ENCODE data around the gene ST8SIA1.

The ST8SIA1 gene

DNA sequence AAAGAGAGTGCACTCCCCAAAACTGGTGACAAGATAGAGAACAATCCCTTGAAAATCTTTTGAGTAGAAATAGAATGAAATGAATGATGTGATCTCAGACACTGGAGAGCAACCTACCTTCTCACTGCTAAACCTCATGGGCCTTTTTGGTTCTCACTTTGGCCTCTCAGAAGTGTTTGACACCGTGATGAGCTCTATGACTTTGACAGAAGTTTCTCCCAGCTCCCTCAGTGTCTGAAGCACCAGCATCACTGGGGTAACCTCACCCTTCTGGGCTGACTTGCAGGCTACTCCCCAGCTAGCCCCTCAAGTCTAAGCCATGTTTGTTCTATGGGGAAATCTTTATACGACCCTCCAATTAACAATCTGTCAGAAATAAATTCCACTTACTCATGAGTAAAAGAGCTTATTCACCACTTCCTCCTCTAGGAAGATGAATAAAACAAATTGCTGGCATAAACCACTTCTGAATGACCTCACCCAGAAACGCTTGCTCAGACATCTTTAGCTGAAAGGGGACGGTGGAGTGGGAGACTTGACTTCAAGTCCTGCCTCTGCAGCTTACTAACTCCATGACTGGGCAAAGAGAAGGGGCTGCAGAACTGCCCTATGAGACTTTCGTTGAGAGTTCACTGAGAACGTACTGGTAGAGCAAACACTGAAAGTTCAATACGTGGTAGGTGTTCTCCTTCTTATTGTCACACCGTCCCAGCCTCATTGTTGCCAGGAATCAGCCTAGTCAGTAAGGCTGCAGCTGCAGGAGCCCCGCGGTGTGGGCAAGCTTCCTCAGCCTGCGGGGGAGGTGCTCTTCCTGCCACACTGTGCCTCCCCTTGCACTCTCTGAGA, 46.5 kb downstream of the ST8SIA1 start:
- in situ Hi-C loops (cut with MboI; ENCODE audit: low pct_unique_long_range_greater_than_20kb, low sequenced_read_pairs): no loop called here
- DNase-seq: peak; percentile 43

DNA sequence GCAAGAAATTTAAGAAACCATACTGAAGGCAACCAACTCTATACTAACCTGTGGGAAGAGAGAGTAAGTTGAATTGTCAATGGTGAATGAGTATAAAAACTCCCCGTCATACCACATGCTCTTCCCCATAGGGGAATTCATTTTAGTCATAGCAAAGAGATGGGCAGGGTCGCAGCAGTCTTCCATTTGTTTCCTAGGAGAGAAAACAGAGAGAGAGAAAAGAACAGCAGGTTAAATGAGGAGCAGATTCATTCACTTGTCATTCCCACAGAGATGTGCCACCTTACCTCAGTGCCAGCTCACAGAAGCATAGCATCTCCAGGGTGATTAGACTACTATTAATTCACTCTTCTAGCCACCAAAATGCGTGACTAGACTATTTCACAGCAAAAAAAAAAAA, 47.4 kb downstream of the ST8SIA1 start:
- in situ Hi-C loops (cut with MboI; ENCODE audit: low pct_unique_long_range_greater_than_20kb, low sequenced_read_pairs): no loop called here
- DNase-seq: no peak

- DNase-seq: no peak
- in situ Hi-C loops (cut with MboI; ENCODE audit: low pct_unique_long_range_greater_than_20kb, low sequenced_read_pairs): no loop called here
Measured at GRCh38 chr12:22286569-22286968, 47.9 kb downstream of the ST8SIA1 start.

DNA sequence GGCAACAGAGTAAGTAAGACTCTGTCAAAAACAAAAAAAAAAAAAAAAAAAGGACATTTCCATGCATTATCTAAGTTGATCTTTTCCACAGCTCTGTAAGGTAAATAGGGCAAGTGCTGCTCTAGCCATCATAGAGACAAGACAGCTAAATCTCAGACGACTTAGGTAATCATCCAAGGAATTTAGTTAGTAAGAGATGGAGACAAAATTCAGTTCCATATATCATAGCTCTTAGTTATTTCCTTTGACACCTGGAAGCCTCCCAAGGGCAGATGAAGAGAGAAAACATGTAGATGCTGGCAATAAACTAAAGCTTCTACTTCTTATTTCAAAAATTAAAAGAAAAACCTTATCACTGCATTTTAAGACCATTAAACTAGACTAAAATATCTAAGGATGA, 48.7 kb downstream of the ST8SIA1 start:
- in situ Hi-C loops (cut with MboI; ENCODE audit: low pct_unique_long_range_greater_than_20kb, low sequenced_read_pairs): no loop called here

GRCh38 chr12:22284871-22285270, 49.6 kb downstream of the ST8SIA1 start:
- no peak for DNase-seq
- in situ Hi-C loops (cut with MboI; ENCODE audit: low pct_unique_long_range_greater_than_20kb, low sequenced_read_pairs): no loop called here

More for the DNA sequence above, 48.7 kb downstream of the ST8SIA1 start:
- DNase-seq: no peak

DNA sequence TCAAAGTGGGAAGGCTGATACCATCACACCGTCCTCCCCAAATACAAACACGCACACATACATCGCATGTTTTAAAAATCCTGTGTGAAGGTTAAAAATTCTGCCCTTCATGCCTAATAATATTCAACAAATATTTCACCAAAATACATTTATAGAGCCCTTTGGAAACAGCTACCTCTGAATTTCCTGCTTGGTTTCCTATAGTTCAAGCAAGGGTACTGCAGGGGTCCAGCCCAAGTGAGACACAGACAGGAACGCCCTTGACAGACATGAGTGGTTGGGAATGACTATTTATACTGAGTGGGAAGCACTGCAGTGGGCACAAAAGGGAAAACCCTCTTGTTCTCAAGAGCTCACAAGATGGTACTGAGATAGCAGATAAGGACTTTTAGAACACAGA, 51.0 kb downstream of the ST8SIA1 start:
- no peak for DNase-seq
- in situ Hi-C loops (cut with MboI; ENCODE audit: low pct_unique_long_range_greater_than_20kb, low sequenced_read_pairs): no loop called here

GRCh38 chr12:22283006-22283506, 51.5 kb downstream of the ST8SIA1 start:
- DNase-seq: no peak
- in situ Hi-C loops (cut with MboI; ENCODE audit: low pct_unique_long_range_greater_than_20kb, low sequenced_read_pairs): no loop called here

DNA sequence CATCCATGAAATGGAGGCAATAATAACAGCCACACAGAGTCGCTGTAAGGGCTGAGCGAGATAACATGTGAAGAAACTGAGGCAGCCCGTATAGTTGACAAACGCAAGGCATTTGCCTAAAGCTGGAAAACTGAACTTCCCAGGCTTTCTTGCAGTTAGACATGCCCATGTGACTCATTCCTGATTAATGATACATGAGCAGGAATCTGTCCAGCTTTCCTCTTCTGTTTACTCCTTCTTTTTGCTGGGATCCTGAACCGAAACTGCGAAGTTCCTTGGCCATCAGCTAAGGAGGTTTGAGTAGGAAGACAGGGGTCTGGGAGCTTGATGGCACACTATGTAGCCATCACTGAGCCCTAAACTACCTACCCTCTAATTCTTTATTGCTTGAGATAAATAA, 52.2 kb downstream of the ST8SIA1 start:
- in situ Hi-C loops (cut with MboI; ENCODE audit: low pct_unique_long_range_greater_than_20kb, low sequenced_read_pairs): no loop called here
- no peak for DNase-seq

GRCh38 chr12:22276867-22277266, 57.6 kb downstream of the ST8SIA1 start:
- in situ Hi-C loops (cut with MboI; ENCODE audit: low pct_unique_long_range_greater_than_20kb, low sequenced_read_pairs): no loop called here
- DNase-seq: no peak

DNA sequence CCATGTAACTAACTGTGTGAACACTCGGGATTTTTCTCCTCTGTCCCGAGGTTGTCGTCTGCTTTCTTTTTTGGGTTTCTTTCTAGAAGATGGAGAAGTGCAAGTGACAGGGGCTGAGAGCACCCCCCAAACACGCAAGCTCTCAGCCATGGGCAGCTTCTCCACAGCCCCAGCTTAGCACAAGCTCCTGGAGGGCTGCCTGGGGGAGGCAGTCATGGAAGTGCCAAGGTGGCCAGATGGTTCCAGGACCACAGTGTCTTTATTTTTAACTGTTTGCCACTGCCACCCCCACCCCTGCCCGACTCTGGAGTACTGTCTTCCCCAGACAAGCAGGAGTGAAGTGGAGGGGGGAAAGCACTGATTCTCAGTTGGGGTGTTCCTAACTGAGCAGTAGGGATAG, 58.2 kb downstream of the ST8SIA1 start:
- DNase-seq: no peak
- in situ Hi-C loops (cut with MboI; ENCODE audit: low pct_unique_long_range_greater_than_20kb, low sequenced_read_pairs): no loop called here

DNA sequence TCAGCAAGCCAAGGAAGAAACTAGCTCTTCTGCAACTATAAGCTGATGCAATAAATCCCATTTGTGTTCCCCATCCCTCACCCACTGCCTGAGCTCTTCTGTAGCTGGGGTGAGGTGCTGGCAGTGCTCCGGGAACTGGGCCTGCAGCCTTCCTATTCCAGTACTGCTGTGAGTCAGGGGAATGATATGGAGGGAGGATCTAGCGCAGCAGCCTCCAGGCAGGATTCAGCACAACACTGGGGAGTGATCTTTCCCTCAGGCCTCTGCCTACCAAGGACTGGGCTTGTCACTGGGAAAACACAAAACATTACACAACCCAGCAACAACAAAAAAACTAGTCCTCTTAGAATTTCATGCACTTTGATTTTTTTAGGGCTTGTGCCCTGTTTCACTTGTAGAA, 58.7 kb downstream of the ST8SIA1 start:
- no peak for DNase-seq
- in situ Hi-C loops (cut with MboI; ENCODE audit: low pct_unique_long_range_greater_than_20kb, low sequenced_read_pairs): no loop called here

- no peak for DNase-seq
- in situ Hi-C loops (cut with MboI; ENCODE audit: low pct_unique_long_range_greater_than_20kb, low sequenced_read_pairs): no loop called here
Measured at GRCh38 chr12:22272335-22273151, 62.0 kb downstream of the ST8SIA1 start.

GRCh38 chr12:22271023-22271422, 63.5 kb downstream of the ST8SIA1 start:
- no peak for DNase-seq
- in situ Hi-C loops (cut with MboI; ENCODE audit: low pct_unique_long_range_greater_than_20kb, low sequenced_read_pairs): no loop called here

DNA sequence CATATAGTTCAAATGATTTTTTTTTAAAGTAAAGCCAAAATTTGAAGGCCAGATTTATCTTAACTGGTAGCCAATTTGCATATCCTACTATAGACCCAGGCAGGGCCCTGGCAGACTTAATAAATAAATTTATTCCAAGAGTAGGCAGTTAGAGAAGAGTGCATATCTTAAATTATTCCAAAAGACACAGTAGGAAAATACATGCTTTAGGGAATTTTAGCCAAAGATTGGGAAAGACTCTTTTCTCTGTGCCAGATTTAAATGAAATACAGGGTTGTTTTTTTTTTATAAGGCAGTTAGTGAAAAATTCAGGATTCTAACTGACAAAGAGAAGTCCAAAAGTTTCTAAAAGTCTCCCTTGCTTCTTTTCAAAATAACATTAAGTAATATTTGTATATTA, 65.5 kb downstream of the ST8SIA1 start:
- DNase-seq: no peak
- in situ Hi-C loops (cut with MboI; ENCODE audit: low pct_unique_long_range_greater_than_20kb, low sequenced_read_pairs): no loop called here

GRCh38 chr12:22268406-22268805, 66.1 kb downstream of the ST8SIA1 start:
- no peak for DNase-seq
- in situ Hi-C loops (cut with MboI; ENCODE audit: low pct_unique_long_range_greater_than_20kb, low sequenced_read_pairs): no loop called here

- in situ Hi-C loops (cut with MboI; ENCODE audit: low pct_unique_long_range_greater_than_20kb, low sequenced_read_pairs): no loop called here
- DNase-seq: no peak
Measured at GRCh38 chr12:22266101-22266500, 68.4 kb downstream of the ST8SIA1 start.

- DNase-seq: no peak
- in situ Hi-C loops (cut with MboI; ENCODE audit: low pct_unique_long_range_greater_than_20kb, low sequenced_read_pairs): no loop called here
Measured at GRCh38 chr12:22264380-22264779, 70.1 kb downstream of the ST8SIA1 start.

DNA sequence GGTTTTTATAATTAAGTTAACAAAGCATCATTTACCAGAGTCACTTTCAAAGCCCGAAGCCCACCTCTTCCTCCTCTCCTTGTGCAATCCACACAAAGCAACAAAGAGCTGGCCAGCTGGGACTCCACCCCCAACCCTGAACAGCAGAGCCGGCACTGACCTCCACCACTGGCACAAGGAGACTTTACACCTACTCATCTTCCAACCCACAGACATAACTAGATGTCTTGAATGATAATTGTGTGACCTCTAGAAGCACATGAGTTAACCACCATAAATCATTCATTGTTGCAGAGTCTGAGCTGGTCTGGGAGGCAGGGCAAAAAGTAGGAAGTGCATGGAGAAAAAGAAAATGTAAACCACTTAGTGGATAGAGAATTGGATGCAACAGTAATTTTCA, 72.2 kb downstream of the ST8SIA1 start:
- in situ Hi-C loops (cut with MboI; ENCODE audit: low pct_unique_long_range_greater_than_20kb, low sequenced_read_pairs): no loop called here
- DNase-seq: no peak

DNA sequence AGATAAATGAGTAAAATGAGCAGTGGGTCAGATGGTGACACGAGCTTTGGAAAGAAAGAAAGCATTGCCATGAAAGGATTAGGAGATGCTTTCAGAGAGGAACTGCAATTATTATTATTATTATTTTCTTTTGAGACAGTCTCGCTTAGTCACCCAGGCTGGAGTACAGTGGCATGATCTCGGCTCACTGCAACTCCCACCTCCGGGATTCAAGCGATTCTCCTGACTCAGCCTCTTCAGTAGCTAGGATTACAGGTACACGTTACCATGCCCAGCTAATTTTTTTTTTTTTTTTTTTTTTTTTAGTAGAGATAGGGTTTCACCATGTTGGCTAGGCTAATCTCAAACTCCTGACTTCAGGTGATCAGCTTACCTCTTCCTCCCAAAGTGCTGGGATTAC, 77.4 kb downstream of the ST8SIA1 start:
- in situ Hi-C loops (cut with MboI; ENCODE audit: low pct_unique_long_range_greater_than_20kb, low sequenced_read_pairs): no loop called here
- no peak for DNase-seq

DNA sequence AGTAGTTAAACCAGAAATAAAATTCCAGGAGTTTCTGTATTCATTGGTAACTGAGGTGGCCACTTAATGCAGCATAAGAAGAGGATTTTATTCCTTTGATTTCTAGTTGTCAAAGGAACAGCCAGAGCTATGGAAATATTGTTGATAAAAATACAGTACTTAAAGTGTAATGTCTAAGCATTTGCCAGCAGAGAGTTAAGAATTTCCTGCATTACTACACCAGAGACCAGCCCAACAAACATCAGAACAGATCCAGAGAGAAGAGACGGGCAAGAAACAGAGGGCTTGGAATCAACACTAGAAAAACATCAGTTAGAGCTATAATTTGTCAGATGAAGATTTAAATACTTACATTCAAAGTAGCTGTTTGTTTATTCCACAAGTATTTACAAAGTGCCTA, 77.9 kb downstream of the ST8SIA1 start:
- in situ Hi-C loops (cut with MboI; ENCODE audit: low pct_unique_long_range_greater_than_20kb, low sequenced_read_pairs): no loop called here
- DNase-seq: no peak

All from KBM-7 (cell line).